GM11168 (cell line): ENCODE measurements around the gene FNDC11.

Experiments
- in situ Hi-C: fragments of 300-500 bp; cut with MboI; formaldehyde crosslinking; loops from one replicate; pipeline ENCODE4 v1.12.0; 2022; ENCODE audit warnings: low sequenced_read_pairs; ENCODE audit not compliant: unreplicated experiment

FNDC11 gene

GRCh38 chr20:63538204-63539091 lies 15.5 kb upstream of the FNDC11 start:
- in situ Hi-C loops, result no loop called here

GRCh38 chr20:63539092-63539430 lies 14.9 kb upstream of the FNDC11 start:
- in situ Hi-C loops, result no loop called here

- in situ Hi-C loops, result no loop called here
Measured at GRCh38 chr20:63539441-63540370, 14.3 kb upstream of the FNDC11 start.

GRCh38 chr20:63540417-63541186 lies 13.4 kb upstream of the FNDC11 start:
- in situ Hi-C loops, result no loop called here

GRCh38 chr20:63541371-63541770 lies 12.6 kb upstream of the FNDC11 start:
- in situ Hi-C loops, result no loop called here

- in situ Hi-C loops, result no loop called here
Measured at GRCh38 chr20:63542031-63542559, 11.9 kb upstream of the FNDC11 start.

GRCh38 chr20:63542696-63543095 lies 11.3 kb upstream of the FNDC11 start:
- in situ Hi-C loops, result no loop called here

- in situ Hi-C loops, result no loop called here
Measured at GRCh38 chr20:63543131-63543530, 10.8 kb upstream of the FNDC11 start.

GRCh38 chr20:63543733-63544132 lies 10.2 kb upstream of the FNDC11 start:
- in situ Hi-C loops, result no loop called here

GRCh38 chr20:63544241-63544957 lies 9.6 kb upstream of the FNDC11 start:
- in situ Hi-C loops, result no loop called here

- in situ Hi-C loops, result no loop called here
Measured at GRCh38 chr20:63544958-63545516, 8.9 kb upstream of the FNDC11 start.

- in situ Hi-C loops, result no loop called here
Measured at GRCh38 chr20:63545814-63546213, 8.1 kb upstream of the FNDC11 start.

GRCh38 chr20:63546256-63546955 lies 7.6 kb upstream of the FNDC11 start:
- in situ Hi-C loops, result no loop called here

GRCh38 chr20:63546956-63547724 lies 6.8 kb upstream of the FNDC11 start:
- in situ Hi-C loops, result no loop called here

- in situ Hi-C loops, result no loop called here
Measured at GRCh38 chr20:63547725-63548480, 6.1 kb upstream of the FNDC11 start, which contains the start of gene SRMS. SRMS (minus strand) TSS chr20:63547749; CDS start chr20:63547463, 286 bp downstream.

GRCh38 chr20:63548542-63548941 lies 5.4 kb upstream of the FNDC11 start:
- in situ Hi-C loops, result no loop called here

- in situ Hi-C loops, result no loop called here
Measured at GRCh38 chr20:63549019-63549418, 4.9 kb upstream of the FNDC11 start.
